SKM-1 treated with dmso at 0.1 percent for 144 hours (cell line): ENCODE results near the gene NME9.

ENCODE experiments used
- DNase-seq: peaks from one replicate; lab custom pipeline; 2025; ENCODE audit not compliant: unreplicated experiment; lab: John Stamatoyannopoulos, UW

Gene NME9

GRCh38 chr3:138284957-138285477 lies 44.6 kb downstream of the NME9 start:
- DNase-seq = no peak

GRCh38 chr3:138284079-138284478 lies 45.6 kb downstream of the NME9 start:
- DNase-seq = no peak

GRCh38 chr3:138282836-138283235 lies 46.8 kb downstream of the NME9 start:
- no peak for DNase-seq

- no peak for DNase-seq
Observed at GRCh38 chr3:138281561-138281960, 48.1 kb downstream of the NME9 start.

- DNase-seq = no peak
Observed at GRCh38 chr3:138271189-138271794, 58.4 kb downstream of the NME9 start.

GRCh38 chr3:138270245-138270644 lies 59.4 kb downstream of the NME9 start:
- no peak for DNase-seq

GRCh38 chr3:138267083-138267482 lies 62.6 kb downstream of the NME9 start:
- no peak for DNase-seq

- no peak for DNase-seq
Observed at GRCh38 chr3:138265745-138266144, 63.9 kb downstream of the NME9 start.

GRCh38 chr3:138263104-138263503 lies 66.5 kb downstream of the NME9 start:
- DNase-seq = no peak

- DNase-seq = no peak
Observed at GRCh38 chr3:138260611-138261010, 69.0 kb downstream of the NME9 start.

- no peak for DNase-seq
Observed at GRCh38 chr3:138259126-138259525, 70.5 kb downstream of the NME9 start.

GRCh38 chr3:138257986-138258385 lies 71.7 kb downstream of the NME9 start:
- DNase-seq = no peak

GRCh38 chr3:138256022-138256421 lies 73.6 kb downstream of the NME9 start:
- DNase-seq = no peak

GRCh38 chr3:138254216-138254615 lies 75.4 kb downstream of the NME9 start:
- no peak for DNase-seq

GRCh38 chr3:138253609-138254008 lies 76.0 kb downstream of the NME9 start:
- no peak for DNase-seq
